Measurements from ENCODE around the gene CLCN7. TPM values are rescaled to one million over a fixed set of nuclear protein-coding genes. Genes with fewer than 3 reads are reported as not detected.

The CLCN7 gene
- total and polyA plus RNA-seq, 2 of the 13 experiments (the other 11 are each of a cell fraction or from before 2014, with no cell fraction given), result 24.6 to 25.1 TPM

DNA sequence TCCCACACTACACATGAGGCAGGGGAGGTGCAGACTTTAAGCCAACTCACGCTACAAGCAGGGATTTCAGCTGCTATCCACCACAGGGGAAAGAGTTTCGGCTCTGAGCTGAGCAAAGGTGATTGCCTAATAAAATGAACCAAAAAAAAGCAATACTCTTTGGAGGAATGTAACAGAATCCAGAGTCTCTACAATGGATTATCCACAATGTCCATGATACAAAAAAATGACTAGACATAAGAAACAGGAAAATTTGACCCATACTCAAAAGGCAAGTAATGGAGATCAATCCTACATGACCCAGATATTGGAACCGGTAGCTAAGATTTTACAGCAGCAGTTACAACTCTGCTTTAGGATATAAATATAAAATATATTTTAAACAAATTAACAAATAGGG is 39.7 kb upstream of the CLCN7 start:
- ATAC-seq (no peak), FAIRE-seq (no peak), DNase-seq (ENCODE audit: low spot score) (no peak)
- no peaks in the 10 kb centered on the region for H3K27me3 ChIP-seq (ENCODE audit: control insufficient read depth in 1 of 2, insufficient read depth in 2 of 2, low read length in 2 of 2)
- no peak overlapping the region for H2AFZ ChIP-seq (ENCODE audit: low read length)
- no TSS peak for BruUV-seq (replicated peaks)
- H3K27ac ChIP-seq (ENCODE audit: extremely low read length, insufficient read depth, low read length), result no peak overlapping the region
- ChIA-PET CTCF (ENCODE audit: low intra/inter-chr PET ratio, low total read pairs) (no interaction called here), POLR2A (no interaction called here)
- H3K4me1 ChIP-seq (ENCODE audit: insufficient read depth, low read length), result no peaks in the 10 kb centered on the region
- H4K20me1 ChIP-seq (ENCODE audit: insufficient read depth, low read length), result no peaks in the 10 kb centered on the region
- intact Hi-C loops (cut with micrococcal nuclease; ENCODE audit: unreplicated experiment) (no loop called here), in situ Hi-C loops (cut with HindIII; ENCODE audit: extremely low pct_ligation_motif_present, low pct_unique_long_range_greater_than_20kb) (no loop called here)
- whole genome bisulfite sequencing (ENCODE audit: low lambda C conversion rate), result 96% methylated on average over 3 of the region's 3 CpGs
- no peak overlapping the region for H3K4me3 ChIP-seq (replicated peaks in 1 of 3; ENCODE audit: insufficient read depth in 1 of 3, low read depth in 2 of 3, low read length in 3 of 3)
- H3K4me2 ChIP-seq (ENCODE audit: low read depth, low read length), result no peak overlapping the region
- no peak overlapping the region for H3K9ac ChIP-seq (ENCODE audit: insufficient read depth, low read depth, low read length)
- peaks cover 0 to 4% of the 10 kb centered on the region in 2 experiments; a peak in 1 of 5 replicates for H3K36me3 ChIP-seq (replicated peaks in 1 of 2; ENCODE audit: control insufficient read depth in 1 of 2, insufficient read depth in 2 of 2, low read length in 2 of 2)
- H3K9me3 ChIP-seq (ENCODE audit: low read length), result no peaks in the 10 kb centered on the region
- no peaks in the 10 kb centered on the region for H3K79me2 ChIP-seq (ENCODE audit: insufficient read depth, low read length)
- TF ChIP-seq, protein P1, sequence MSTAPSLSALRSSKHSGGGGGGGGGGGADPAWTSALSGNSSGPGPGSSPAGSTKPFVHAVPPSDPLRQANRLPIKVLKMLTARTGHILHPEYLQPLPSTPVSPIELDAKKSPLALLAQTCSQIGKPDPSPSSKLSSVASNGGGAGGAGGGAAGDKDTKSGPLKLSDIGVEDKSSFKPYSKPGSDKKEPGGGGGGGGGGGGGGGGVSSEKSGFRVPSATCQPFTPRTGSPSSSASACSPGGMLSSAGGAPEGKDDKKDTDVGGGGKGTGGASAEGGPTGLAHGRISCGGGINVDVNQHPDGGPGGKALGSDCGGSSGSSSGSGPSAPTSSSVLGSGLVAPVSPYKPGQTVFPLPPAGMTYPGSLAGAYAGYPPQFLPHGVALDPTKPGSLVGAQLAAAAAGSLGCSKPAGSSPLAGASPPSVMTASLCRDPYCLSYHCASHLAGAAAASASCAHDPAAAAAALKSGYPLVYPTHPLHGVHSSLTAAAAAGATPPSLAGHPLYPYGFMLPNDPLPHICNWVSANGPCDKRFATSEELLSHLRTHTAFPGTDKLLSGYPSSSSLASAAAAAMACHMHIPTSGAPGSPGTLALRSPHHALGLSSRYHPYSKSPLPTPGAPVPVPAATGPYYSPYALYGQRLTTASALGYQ (CRISPR knock-in tag; IDR thresholded peaks at IDR 0.05), result no peak
- TF ChIP-seq ZNF883 (CRISPR knock-in tag; IDR thresholded peaks at IDR 0.05; ENCODE audit: not compliant biosample characterization) (no peak), FOXK1 (CRISPR knock-in tag; IDR thresholded peaks at IDR 0.05; ENCODE audit: borderline replicate concordance, low read depth) (no peak), ATF1 (CRISPR knock-in tag; IDR thresholded peaks at IDR 0.05) (no peak), GFI1 (CRISPR knock-in tag; IDR thresholded peaks at IDR 0.05; ENCODE audit: borderline replicate concordance) (no peak), SETDB1 (CRISPR knock-in tag; IDR thresholded peaks at IDR 0.05; ENCODE audit: borderline replicate concordance) (no peak), DPF2 (CRISPR knock-in tag; IDR thresholded peaks at IDR 0.05; ENCODE audit: borderline replicate concordance, low read depth) (no peak), MYNN (CRISPR knock-in tag; IDR thresholded peaks at IDR 0.05; ENCODE audit: low read depth) (no peak), ZBTB26 (CRISPR knock-in tag; IDR thresholded peaks at IDR 0.05; ENCODE audit: borderline replicate concordance) (no peak)
- TF ChIP-seq, protein P2, sequence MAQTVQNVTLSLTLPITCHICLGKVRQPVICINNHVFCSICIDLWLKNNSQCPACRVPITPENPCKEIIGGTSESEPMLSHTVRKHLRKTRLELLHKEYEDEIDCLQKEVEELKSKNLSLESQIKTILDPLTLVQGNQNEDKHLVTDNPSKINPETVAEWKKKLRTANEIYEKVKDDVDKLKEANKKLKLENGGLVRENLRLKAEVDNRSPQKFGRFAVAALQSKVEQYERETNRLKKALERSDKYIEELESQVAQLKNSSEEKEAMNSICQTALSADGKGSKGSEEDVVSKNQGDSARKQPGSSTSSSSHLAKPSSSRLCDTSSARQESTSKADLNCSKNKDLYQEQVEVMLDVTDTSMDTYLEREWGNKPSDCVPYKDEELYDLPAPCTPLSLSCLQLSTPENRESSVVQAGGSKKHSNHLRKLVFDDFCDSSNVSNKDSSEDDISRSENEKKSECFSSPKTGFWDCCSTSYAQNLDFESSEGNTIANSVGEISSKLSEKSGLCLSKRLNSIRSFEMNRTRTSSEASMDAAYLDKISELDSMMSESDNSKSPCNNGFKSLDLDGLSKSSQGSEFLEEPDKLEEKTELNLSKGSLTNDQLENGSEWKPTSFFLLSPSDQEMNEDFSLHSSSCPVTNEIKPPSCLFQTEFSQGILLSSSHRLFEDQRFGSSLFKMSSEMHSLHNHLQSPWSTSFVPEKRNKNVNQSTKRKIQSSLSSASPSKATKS (CRISPR knock-in tag; IDR thresholded peaks at IDR 0.05), result no peak
